Fibroblast of gingiva (primary cell): ENCODE measurements around the gene OR10P1.
A peak's percentile ranks its signal among the peaks of the same experiment; 100 is the strongest.
"Not testable (repeated sequence)": the region's sequence is repeated elsewhere in the genome, so short reads cannot be mapped to it uniquely, and the experiment has no call there.

Experiments used
- DNase-seq: peaks from one replicate; pipeline ENCODE4 v3.0.0-alpha.2; 2011; ENCODE audit warnings: low read depth

OR10P1 gene, protein sequence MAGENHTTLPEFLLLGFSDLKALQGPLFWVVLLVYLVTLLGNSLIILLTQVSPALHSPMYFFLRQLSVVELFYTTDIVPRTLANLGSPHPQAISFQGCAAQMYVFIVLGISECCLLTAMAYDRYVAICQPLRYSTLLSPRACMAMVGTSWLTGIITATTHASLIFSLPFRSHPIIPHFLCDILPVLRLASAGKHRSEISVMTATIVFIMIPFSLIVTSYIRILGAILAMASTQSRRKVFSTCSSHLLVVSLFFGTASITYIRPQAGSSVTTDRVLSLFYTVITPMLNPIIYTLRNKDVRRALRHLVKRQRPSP

GRCh38 chr12:55636853-55637252, at the start of gene OR10P1:
Gene OR10P1, plus strand, starts transcription at chr12:55636892. Its CDS starts 0 bp downstream, at chr12:55636892.
- DNase-seq, result no peak

DNA sequence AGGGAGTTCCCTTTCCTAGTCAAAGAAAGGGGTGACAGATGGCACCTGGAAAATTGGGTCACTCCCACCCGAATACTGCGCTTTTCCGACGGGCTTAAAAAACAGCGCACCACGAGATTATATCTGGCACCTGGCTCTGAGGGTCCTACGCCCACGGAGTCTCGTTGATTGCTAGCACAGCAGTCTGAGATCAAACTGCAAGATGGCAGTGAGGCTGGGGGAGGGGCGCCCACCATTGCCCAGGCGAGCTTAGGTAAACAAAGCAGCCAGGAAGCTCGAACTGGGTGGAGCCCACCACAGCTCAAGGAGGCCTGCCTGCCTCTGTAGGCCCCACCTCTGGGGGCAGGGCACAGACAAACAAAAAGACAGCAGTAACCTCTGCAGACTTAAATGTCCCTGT, 46.5 kb upstream of the OR10P1 start:
- not testable (repeated sequence) for DNase-seq

DNA sequence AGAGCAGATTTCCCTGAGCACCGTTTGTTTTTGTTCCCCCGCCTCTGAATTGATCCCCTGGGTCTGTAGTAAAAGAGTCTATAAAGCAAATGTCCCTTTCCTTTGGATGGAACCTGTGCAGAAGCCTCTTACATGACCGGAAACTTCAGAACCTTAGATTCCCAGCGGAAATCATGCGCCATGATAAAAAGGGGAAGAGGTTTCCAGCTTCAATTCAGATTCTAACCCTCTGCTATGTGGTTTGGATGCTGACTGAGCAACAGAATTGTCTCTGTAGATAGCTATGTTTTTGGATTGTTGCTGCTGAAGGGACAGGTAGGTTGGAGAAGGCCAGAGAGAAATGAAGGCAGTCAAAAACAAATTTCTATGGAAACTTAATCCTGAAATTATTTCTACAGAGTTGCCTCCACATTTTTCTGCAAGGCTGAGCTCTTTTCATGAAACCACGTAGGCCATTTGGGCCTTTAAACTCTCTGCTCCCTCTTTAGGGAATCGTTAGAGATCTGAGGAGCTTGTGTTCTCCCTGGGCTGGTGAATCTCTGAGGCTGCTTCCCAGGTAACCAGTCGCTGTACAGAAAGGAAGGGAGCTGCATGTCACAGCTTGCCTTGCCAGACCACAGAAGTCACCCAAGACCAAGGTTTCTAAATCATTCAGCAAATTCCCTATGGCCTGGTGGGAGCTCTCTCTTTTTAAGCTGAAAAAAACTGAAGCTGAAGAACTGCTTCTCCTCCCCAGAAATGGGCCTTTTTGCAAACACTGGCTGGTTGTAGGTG, 28.7 kb upstream of the OR10P1 start:
- DNase-seq, result no peak

GRCh38 chr12:55610598-55610997, 26.1 kb upstream of the OR10P1 start:
- DNase-seq, result no peak

DNA sequence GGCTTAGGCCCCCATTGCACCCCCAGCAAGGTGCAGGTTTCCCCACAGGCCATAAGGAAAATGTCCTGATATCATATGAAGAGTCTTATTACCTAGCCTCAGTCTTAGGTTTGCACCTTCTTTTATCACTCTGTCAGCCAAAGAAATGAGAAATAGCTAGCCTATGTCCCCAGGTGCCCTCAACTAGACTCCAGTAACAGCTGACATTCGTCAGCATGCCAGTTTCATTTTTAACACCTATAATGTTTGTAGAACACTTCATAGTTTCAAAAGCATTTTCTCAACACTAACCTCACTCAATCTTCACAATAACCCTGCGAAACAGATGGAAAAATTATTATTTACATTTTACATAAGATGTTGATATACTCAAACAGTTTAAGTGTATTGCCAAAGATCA, 24.0 kb upstream of the OR10P1 start:
- no peak for DNase-seq

DNA sequence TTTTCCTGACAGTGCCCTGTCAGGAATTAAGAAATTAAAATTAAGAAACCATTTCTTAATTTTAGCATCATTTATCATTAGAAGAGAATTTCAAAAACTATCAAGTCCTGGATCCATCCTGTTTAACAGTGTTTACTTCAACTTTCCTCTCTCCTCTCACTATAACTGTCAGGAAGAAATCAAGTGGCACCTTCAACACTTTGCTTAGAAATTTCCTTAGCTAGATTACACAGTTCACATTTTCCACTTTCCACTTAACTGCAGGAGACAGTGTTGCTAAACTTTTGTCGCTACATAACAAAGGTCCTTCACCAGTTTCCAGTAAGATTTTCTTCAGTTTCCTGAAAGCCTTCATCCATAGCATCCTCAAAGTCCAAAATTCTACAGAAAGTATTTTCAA, 21.9 kb upstream of the OR10P1 start:
- DNase-seq, result no peak

- DNase-seq, result peak; percentile 84
Measured at GRCh38 chr12:55619354-55620138, 17.1 kb upstream of the OR10P1 start.

DNA sequence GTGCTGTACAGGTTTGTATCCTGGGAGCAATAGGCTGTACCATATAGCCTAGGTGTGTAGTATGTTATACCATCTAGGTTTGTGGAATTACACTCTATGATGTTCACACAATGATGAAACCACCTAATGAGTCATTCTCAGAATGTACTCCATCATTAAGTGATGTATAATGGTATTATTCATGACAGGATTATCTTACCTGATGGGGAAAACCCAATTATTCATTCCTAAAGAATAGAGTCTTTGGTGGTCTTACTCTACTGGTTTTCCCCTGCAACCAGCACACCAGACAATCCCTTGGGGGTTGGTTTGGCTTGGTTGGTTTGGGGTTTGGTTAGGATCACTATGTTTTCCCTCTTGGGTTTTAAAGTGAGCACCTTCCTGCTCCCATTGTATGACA, 12.6 kb upstream of the OR10P1 start:
- DNase-seq, result no peak

DNA sequence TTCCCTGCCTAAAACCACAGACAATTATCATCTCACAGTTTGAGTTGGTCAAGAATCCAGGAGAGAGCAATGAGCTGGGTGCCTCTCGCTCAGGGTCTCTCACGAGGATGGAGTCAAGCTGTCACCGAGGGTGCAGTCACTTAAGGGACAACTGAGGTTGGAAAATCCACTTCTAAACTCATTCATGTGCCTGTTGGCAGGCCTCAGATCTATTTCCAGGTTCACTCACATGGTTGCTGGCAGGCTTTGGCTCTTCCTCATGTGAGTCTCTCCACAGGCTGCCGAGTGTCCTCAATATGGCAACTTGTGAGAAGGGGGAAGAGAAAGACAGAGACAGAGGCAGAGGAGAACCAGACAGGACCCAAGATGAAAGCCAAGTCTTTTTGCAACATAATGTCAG, 10.5 kb upstream of the OR10P1 start:
- no peak for DNase-seq

DNA sequence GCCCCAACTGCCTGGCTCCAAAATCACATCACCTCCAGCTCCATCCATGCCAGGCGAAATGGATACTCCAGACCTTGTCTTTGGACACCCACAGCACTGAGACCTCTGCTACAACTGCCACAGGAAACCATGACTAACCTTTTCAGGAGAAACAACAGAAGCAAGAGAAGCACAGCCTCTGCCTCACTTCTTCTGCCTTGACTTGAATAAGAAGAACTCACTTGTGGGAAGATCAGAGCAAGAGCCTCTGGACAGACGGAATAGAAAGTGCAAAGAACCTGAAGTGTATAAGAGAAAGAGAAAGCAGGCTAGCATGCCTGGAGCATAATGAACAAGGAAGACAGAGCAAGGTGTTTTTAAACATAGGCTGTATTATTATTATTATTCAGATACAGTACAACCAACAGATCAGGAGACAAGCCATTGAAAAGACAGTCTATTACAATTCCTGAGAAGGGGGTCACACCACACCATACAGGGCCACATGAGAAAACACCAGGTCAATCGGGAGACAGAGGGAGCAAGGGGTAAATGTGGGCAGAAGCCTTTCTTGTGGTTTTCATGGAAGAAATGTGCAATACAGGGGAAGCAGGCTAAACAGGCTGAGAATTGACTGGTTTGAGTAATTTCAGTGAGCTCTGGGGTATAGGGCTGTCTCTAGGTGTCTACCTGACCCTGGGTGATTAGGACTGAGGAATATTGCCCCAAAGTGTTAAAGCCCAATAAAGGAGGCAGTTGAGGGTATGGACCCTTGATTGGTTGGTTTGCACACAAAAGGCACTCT, 7.4 kb upstream of the OR10P1 start:
- no peak for DNase-seq

DNA sequence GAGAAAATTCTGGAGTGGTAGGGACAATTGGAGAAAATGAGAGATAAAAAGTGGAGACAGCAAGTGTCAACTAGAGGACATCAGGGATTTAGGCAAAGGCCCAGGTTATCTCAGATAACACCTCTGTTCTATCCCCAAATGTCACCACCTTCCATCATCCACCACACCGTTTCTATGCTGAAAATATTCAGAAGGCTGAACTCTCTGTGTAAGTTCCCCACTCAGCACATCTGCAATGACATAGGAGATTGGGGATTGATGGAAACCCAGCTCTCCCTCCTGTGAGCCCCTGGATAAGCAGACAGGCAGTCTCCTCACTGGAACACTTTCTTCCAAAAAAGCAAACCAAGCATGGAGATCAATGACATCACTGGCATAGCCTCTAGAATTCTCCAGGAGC, 5.6 kb upstream of the OR10P1 start:
- no peak for DNase-seq

GRCh38 chr12:55631733-55632132, 5.0 kb upstream of the OR10P1 start:
- no peak for DNase-seq

DNA sequence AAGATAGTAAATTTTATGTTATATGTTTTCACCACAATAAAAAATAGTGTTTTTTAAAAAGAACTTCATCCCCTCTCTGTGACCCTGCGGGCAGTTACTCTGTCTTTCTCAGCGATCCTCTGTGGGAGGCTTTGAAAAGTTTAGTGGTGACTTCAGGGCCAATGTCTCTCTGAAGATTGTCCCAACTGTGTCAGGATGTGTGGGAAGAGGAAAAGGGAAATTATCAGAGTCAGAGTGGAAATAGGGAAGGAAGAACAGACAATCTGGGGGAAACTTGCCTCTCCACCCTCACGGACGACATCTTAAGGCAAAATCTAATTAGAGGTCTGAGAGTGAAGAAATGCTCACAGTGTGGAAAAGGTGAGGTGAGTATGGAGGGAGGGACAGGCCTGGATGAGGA, 3.5 kb upstream of the OR10P1 start:
- no peak for DNase-seq

GRCh38 chr12:55636116-55636655, 506 bp upstream of the OR10P1 start:
- DNase-seq, result no peak

- no peak for DNase-seq
Measured at GRCh38 chr12:55637467-55637866, 775 bp downstream of the OR10P1 start.

DNA sequence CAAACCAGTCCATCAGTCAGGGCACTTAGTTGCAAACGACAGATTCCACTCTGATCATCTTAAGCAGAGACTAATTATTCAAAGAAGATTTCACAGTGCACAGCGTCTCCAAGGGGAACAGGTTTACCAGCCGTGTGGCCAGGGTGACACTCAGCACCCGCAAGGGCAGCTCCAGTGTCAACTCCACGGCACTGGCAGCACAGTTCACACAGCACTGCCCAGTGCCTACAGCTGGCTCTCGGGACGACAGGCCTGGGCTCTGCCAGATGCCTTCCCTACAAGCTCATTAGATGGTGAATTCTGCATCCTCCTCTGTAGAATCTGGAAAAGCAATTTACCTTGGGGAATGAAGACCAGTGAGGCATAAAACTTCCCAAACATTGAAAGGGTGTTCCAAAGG, 4.9 kb downstream of the OR10P1 start:
- DNase-seq, result no peak

GRCh38 chr12:55642267-55642666, 5.6 kb downstream of the OR10P1 start:
- no peak for DNase-seq

GRCh38 chr12:55642669-55643068, 6.0 kb downstream of the OR10P1 start:
- DNase-seq, result no peak

DNA sequence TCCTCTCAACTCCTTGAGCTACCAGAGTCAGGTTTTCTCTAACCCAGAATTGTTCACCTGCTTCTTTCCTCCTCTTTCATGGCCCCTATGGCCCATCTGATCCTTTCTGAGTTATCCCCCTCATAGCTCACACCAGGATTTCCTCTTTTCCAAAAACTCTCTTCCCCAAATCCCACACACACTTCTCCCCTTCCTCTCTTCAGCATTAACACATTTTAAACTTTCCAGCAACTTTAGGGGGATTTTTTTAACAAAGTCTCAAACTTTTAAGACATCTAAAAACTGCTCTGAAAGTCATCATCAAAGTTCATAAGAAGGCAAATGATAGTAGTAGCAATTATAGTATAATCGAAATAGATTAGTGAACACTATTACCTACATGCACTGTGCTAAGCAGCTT, 7.9 kb downstream of the OR10P1 start:
- DNase-seq, result no peak

DNA sequence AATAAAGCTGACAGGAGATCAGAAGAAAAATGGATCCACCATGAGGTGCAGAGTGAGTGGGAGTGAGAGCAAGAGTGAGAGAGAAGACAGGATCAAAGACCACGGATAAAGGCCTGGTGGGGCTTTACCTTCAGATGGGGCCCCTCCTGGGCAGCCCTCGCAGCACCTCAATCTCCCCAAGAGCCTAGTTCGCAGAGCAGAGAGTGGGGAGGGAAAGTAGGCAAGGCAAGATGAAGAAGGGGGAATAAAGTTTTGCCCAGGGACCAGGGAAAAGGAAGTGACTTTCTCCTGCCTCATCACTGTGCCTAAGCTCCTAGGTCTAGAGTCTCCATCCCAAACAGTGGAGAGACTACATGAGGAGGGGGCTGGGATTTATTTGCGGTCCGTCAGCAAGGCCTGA, 10.3 kb downstream of the OR10P1 start:
- no peak for DNase-seq

- DNase-seq, result not testable (repeated sequence)
Measured at GRCh38 chr12:55650620-55651298, 14.1 kb downstream of the OR10P1 start.
